GM18499 (cell line): ENCODE results near the gene CDK19.
A peak's percentile ranks its signal among the peaks of the same experiment; 100 is the strongest.
"Not testable (repeated sequence)": the region's sequence is repeated elsewhere in the genome, so short reads cannot be mapped to it uniquely, and the experiment has no call there.

ENCODE experiments used
- ATAC-seq: cut with Tn5 transposase; IDR thresholded peaks from one replicate; pipeline ENCODE4 v1.9.1; 2021; ENCODE audit warnings: moderate number of reproducible peaks; ENCODE audit not compliant: insufficient read depth, unreplicated experiment

Gene CDK19

GRCh38 chr6:110815411-110816409, at the start of gene CDK19:
Gene CDK19, minus strand, starts transcription at chr6:110815469. Its CDS starts 333 bp downstream, at chr6:110815136.
- peak; percentile 49 for ATAC-seq

GRCh38 chr6:110864824-110865223, 49.6 kb upstream of the CDK19 start:
- ATAC-seq, result no peak

- no peak for ATAC-seq
Measured at GRCh38 chr6:110859335-110859792, 44.1 kb upstream of the CDK19 start.

GRCh38 chr6:110858562-110859214, 43.4 kb upstream of the CDK19 start:
- no peak for ATAC-seq

- ATAC-seq, result no peak
Measured at GRCh38 chr6:110858016-110858415, 42.7 kb upstream of the CDK19 start.

GRCh38 chr6:110856296-110856695, 41.0 kb upstream of the CDK19 start:
- no peak for ATAC-seq

GRCh38 chr6:110853754-110854477, 38.6 kb upstream of the CDK19 start:
- ATAC-seq, result no peak

GRCh38 chr6:110852773-110853172, 37.5 kb upstream of the CDK19 start:
- no peak for ATAC-seq

GRCh38 chr6:110849781-110850180, 34.5 kb upstream of the CDK19 start:
- ATAC-seq, result no peak

- no peak for ATAC-seq
Measured at GRCh38 chr6:110841266-110841665, 26.0 kb upstream of the CDK19 start.

GRCh38 chr6:110835751-110836150, 20.5 kb upstream of the CDK19 start:
- ATAC-seq, result not testable (repeated sequence)

- ATAC-seq, result no peak
Measured at GRCh38 chr6:110833831-110834230, 18.6 kb upstream of the CDK19 start.

- no peak for ATAC-seq
Measured at GRCh38 chr6:110831405-110831804, 16.1 kb upstream of the CDK19 start.

- ATAC-seq, result no peak
Measured at GRCh38 chr6:110828396-110828795, 13.1 kb upstream of the CDK19 start.

GRCh38 chr6:110826236-110827129, 11.2 kb upstream of the CDK19 start:
- ATAC-seq, result no peak

GRCh38 chr6:110823146-110823545, 7.9 kb upstream of the CDK19 start:
- ATAC-seq, result no peak

- no peak for ATAC-seq
Measured at GRCh38 chr6:110822249-110822648, 7.0 kb upstream of the CDK19 start.

- ATAC-seq, result no peak
Measured at GRCh38 chr6:110816677-110817076, 1.4 kb upstream of the CDK19 start.

GRCh38 chr6:110815015-110815410, 256 bp downstream of the CDK19 start:
- peak; percentile 0 for ATAC-seq
